MCF 10A (cell line): ENCODE data around the gene THRAP3. TPM values are rescaled to one million over a fixed set of nuclear protein-coding genes. Genes with fewer than 3 reads are reported as not detected.
A peak's percentile ranks its signal among the peaks of the same experiment; 100 is the strongest.

Experiments
- BruUV-seq: library from RNA; stranded (reverse); fragments of 400-500 nt; replicated peaks from 2 replicates; lab custom pipeline; 2021; lab: Mats Ljungman, UMichigan
- CTCF ChIA-PET: fragments of 300-600 bp; sonication (Branson Sonifier 250); formaldehyde crosslinking; extraction: SDS; loops from one replicate; lab custom pipeline; 2021; ENCODE audit warnings: antibody characterized with exemption, inconsistent platforms; lab: Yijun Ruan, JAX
- POLR2A ChIA-PET: fragments of 300-600, 350-650 bp; sonication (Branson Sonifier 250); formaldehyde crosslinking; extraction: SDS; loops from one replicate; lab custom pipeline; 2020; ENCODE audit warnings: antibody characterized with exemption, inconsistent platforms; lab: Yijun Ruan, JAX
- DNase-seq: peaks from one replicate; pipeline ENCODE4 v3.0.0-alpha.2; 2018; ENCODE audit not compliant: unreplicated experiment
- H3K27ac Mint-ChIP-seq: one replicate; pipeline ENCODE4 v1.8.0; 2022; ENCODE audit warnings: mild to moderate bottlenecking, low read depth, mixed read lengths; ENCODE audit not compliant: unreplicated experiment
- H3K27me3 Mint-ChIP-seq: one replicate; pipeline ENCODE4 v1.8.0; 2022; ENCODE audit warnings: mixed read lengths; ENCODE audit not compliant: insufficient read depth, unreplicated experiment
- H3K36me3 Mint-ChIP-seq: one replicate; pipeline ENCODE4 v1.8.0; 2022; ENCODE audit warnings: mild to moderate bottlenecking, moderate library complexity, mixed read lengths; ENCODE audit not compliant: insufficient read depth, unreplicated experiment
- H3K4me1 Mint-ChIP-seq: one replicate; pipeline ENCODE4 v1.8.0; 2022; ENCODE audit warnings: mixed read lengths; ENCODE audit not compliant: insufficient read depth, unreplicated experiment
- H3K4me3 Mint-ChIP-seq: one replicate; pipeline ENCODE4 v1.8.0; 2022; ENCODE audit warnings: mild to moderate bottlenecking, moderate library complexity, mixed read lengths; ENCODE audit not compliant: unreplicated experiment
- H3K9me3 Mint-ChIP-seq: one replicate; pipeline ENCODE4 v1.8.0; 2022; ENCODE audit warnings: mixed read lengths; ENCODE audit not compliant: unreplicated experiment
- intact Hi-C: fragments of 100-400 bp; cut with micrococcal nuclease; formaldehyde crosslinking; loops from 2 replicates; pipeline ENCODE4 v1.14.1; 2022
- total RNA-seq: library from RNA; stranded (reverse); gene quantifications from 2 replicates; pipeline ENCODE4 v1.2.3, GENCODE V29; 2022
- TF ChIP-seq, protein P1 (sequence below): fragments of 200-600 bp; IDR thresholded peaks from one replicate; pipeline ENCODE4 v1.8.0; 2022; ENCODE audit warnings: antibody characterized with exemption, mild to moderate bottlenecking; ENCODE audit not compliant: unreplicated experiment

The THRAP3 gene
- total RNA-seq, 1 experiment from 2014 or later = 92.2 TPM

DNA sequence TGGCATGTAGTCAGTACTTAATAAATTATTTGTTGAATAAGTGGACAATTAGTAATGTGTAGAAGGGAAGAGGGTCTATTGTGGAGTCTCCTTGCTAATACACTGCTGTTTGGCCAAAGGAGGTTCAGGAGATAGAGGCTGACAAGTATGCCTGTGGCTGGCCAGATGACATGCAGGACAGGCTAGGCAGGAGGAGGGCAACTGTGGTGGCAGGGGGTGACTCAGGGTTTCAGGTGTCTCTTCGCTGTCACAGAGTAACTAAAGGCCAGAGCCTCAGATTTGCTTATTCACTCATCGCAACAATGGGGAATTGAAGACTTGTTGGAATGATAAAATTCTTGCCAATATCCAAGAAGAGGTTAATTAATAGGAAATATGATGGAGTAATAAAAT is 33.1 kb downstream of the THRAP3 start:
- Mint-ChIP-seq H3K27me3 (no peaks in the 10 kb centered on the region), H3K36me3 (peaks cover 83% of the 10 kb centered on the region), H3K4me3 (peak overlapping the region; percentile 3), H3K4me1 (peaks cover 20% of the 10 kb centered on the region), H3K9me3 (no peaks in the 10 kb centered on the region), H3K27ac (peak overlapping the region; percentile 68)
- TF ChIP-seq, protein P1, sequence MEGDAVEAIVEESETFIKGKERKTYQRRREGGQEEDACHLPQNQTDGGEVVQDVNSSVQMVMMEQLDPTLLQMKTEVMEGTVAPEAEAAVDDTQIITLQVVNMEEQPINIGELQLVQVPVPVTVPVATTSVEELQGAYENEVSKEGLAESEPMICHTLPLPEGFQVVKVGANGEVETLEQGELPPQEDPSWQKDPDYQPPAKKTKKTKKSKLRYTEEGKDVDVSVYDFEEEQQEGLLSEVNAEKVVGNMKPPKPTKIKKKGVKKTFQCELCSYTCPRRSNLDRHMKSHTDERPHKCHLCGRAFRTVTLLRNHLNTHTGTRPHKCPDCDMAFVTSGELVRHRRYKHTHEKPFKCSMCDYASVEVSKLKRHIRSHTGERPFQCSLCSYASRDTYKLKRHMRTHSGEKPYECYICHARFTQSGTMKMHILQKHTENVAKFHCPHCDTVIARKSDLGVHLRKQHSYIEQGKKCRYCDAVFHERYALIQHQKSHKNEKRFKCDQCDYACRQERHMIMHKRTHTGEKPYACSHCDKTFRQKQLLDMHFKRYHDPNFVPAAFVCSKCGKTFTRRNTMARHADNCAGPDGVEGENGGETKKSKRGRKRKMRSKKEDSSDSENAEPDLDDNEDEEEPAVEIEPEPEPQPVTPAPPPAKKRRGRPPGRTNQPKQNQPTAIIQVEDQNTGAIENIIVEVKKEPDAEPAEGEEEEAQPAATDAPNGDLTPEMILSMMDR = no peak
- no peak for DNase-seq
- BruUV-seq = no TSS peak
- ChIA-PET CTCF (no interaction called here), POLR2A (no interaction called here)
- intact Hi-C loops = no loop called here

DNA sequence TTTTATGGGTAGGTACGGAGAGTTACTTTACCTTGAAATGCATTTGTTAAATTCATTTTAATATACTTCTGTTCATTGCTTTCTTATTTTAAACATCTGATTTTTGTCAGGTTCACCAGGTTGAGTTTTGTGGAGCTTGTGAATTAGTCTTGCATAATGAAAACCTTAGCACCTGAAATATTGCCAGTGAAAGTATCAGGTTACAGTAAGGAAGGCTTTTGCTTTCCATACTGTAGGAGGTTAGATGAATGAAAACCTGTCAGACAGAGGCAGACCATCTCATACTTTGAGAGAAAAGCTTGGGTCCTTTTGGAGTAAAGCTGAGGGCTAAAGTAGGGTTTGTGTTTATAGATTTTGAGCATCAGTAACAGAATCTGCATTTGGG is 34.7 kb downstream of the THRAP3 start:
- no peak overlapping the region for H3K27ac Mint-ChIP-seq
- intact Hi-C loops = no loop called here
- BruUV-seq = no TSS peak
- peaks cover 17% of the 10 kb centered on the region for H3K4me1 Mint-ChIP-seq
- H3K36me3 Mint-ChIP-seq = peaks cover 92% of the 10 kb centered on the region
- no peaks in the 10 kb centered on the region for H3K9me3 Mint-ChIP-seq
- DNase-seq = peak; percentile 48
- no peaks in the 10 kb centered on the region for H3K27me3 Mint-ChIP-seq
- TF ChIP-seq, protein P1 = no peak
- POLR2A ChIA-PET = interaction anchor here (0.8 to 2.0 kb wide), 5 partner anchors 9 to 37 kb away, joined by 3 to 10 read pairs (median 4); partner anchors contain the start of gene THRAP3
- no peak overlapping the region for H3K4me3 Mint-ChIP-seq
- CTCF ChIA-PET = interaction anchor here (0.5 to 1.6 kb wide), 6 partner anchors 11 to 108 kb away, joined by 3 to 6 read pairs (median 3); no protein-coding TSS in a partner anchor

DNA sequence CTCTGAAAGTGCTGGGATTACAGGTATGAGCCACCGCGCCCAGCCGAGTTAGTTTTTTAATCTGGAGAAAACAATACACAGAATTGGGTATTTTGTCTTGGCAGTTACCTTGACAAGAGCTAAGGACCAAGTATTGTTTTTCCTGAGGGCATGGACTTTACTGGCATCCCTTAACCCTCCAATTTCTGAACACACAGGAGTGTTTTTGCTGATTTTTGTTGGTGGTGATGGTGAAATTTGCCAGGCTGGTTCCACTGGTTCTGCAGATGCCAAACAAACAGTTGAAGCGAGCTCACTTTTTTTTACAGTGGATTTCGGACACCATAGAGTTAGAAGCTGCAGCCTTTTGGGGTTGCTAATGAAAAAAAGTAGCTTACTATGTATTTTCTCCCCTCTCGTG is 44.7 kb downstream of the THRAP3 start:
- no TSS peak for BruUV-seq
- Mint-ChIP-seq H3K27me3 (no peaks in the 10 kb centered on the region), H3K9me3 (no peaks in the 10 kb centered on the region), H3K27ac (no peak overlapping the region), H3K36me3 (peaks cover 60% of the 10 kb centered on the region), H3K4me1 (peaks cover 5% of the 10 kb centered on the region), H3K4me3 (no peak overlapping the region)
- CTCF ChIA-PET = interaction anchor here (0.7 to 2.0 kb wide), 6 partner anchors 16 to 119 kb away, joined by 3 to 11 read pairs (median 4); no protein-coding TSS in a partner anchor
- no peak for DNase-seq
- TF ChIP-seq, protein P1 = no peak
- intact Hi-C loops = no loop called here
- POLR2A ChIA-PET = interaction anchor here (0.9 to 1.2 kb wide), 2 partner anchors 21 to 24 kb away, joined by 5 read pairs; no protein-coding TSS in a partner anchor

DNA sequence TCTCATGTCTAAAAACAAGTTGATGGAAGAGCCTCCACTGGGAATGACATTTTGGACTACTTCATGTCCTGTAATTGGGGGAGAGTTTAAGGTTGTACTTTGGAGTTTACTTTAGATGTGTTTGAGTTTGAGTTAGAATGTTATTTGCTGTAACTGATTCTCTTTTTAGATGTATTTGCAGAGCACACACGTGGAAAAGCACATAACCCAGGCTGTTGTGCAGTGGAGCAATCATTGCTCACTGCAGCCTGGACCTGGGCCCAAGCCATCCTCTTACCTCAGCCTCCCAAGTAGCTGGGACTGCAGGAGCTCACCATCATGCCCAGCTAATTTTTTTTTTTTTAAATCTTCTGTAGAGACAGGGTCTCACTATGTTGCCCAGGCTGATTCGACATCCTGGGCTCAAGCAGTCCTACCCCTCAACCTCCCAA is 45.2 kb downstream of the THRAP3 start:
- no peak overlapping the region for H3K4me3 Mint-ChIP-seq
- intact Hi-C loops = no loop called here
- ChIA-PET POLR2A (interaction anchor here (0.7 to 1.0 kb wide), 2 partner anchors 9 to 1183 kb away, joined by 3 read pairs; no protein-coding TSS in a partner anchor), CTCF (interaction anchor here (0.7 to 2.0 kb wide), 8 partner anchors 16 to 120 kb away, joined by 3 to 11 read pairs (median 4); partner anchors contain the start of gene THRAP3)
- no TSS peak for BruUV-seq
- no peaks in the 10 kb centered on the region for H3K9me3 Mint-ChIP-seq
- peaks cover 5% of the 10 kb centered on the region for H3K4me1 Mint-ChIP-seq
- H3K27me3 Mint-ChIP-seq = no peaks in the 10 kb centered on the region
- H3K36me3 Mint-ChIP-seq = peaks cover 61% of the 10 kb centered on the region
- H3K27ac Mint-ChIP-seq = no peak overlapping the region
- TF ChIP-seq, protein P1 = no peak
- DNase-seq = no peak
